ENCODE data around the gene TEP1. TPM values are rescaled to one million over a fixed set of nuclear protein-coding genes. Genes with fewer than 3 reads are reported as not detected.

TEP1 gene
- 14.9 TPM for total RNA-seq

GRCh38 chr14:20412876-20413743, at the start of gene TEP1:
Gene TEP1, minus strand, starts transcription at chr14:20413501. Its CDS starts 5,062 bp downstream, at chr14:20408439.

GRCh38 chr14:20461225-20462141, 48.2 kb upstream of the TEP1 start, which contains the start of gene PIP4P1:
Gene PIP4P1, minus strand, starts transcription at chr14:20461434. Its CDS starts 109 bp downstream, at chr14:20461325.

GRCh38 chr14:20454516-20455354, 41.4 kb upstream of the TEP1 start, which contains the start of the genes APEX1 and OSGEP:
Gene APEX1, plus strand, starts transcription at chr14:20455226. Its CDS starts 420 bp downstream, at chr14:20455646.
Gene OSGEP, minus strand, starts transcription at chr14:20454812. Its CDS starts 129 bp downstream, at chr14:20454683.

DNA sequence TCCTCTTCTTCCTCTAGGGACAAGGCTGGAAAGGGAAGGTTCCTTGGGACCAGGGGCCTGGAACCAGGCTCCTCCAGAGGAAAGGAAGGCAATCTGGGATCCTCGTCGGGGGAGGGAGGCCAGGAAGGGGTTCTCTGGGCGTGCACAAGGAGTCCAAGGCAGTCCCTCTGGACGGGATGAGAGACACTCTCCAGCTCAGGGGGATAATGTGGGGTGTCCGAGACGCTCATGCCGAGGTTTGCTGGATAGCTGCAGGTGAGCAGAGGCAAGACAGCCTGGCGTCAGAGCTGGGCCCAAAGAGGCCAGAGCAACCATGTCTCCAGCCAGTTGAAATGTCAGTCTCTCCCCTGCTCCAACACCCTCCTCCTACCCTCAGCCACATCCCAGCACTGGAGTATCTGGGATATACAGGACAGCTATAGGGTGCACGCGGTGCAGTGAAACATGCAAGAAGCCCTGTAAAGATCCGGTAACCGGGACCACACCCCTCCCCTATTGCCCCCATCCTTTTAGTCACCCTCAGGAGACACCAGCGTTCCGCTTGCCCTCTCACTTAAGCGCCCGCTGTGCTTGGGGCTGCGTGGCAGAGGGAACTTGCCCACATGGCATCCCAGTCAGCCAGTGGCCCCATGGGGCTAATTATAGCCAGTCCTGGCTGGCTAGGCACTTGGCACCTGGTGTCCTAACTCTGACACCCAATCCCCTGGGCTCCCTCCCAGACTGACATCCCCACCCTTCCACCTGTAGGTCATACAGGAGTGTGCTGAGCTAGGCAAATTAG, 22.5 kb upstream of the TEP1 start, which contains the start of gene KLHL33:
Gene KLHL33 (minus strand): TSS at position 585 of the 781 bp plus-strand sequence. CDS start 355 bp downstream, at position 230.

GRCh38 chr14:20343092-20343861, 70.0 kb downstream of the TEP1 start, which contains the start of gene PARP2:
Gene PARP2, plus strand, starts transcription at chr14:20343635. Its CDS starts 7 bp downstream, at chr14:20343642.

DNA sequence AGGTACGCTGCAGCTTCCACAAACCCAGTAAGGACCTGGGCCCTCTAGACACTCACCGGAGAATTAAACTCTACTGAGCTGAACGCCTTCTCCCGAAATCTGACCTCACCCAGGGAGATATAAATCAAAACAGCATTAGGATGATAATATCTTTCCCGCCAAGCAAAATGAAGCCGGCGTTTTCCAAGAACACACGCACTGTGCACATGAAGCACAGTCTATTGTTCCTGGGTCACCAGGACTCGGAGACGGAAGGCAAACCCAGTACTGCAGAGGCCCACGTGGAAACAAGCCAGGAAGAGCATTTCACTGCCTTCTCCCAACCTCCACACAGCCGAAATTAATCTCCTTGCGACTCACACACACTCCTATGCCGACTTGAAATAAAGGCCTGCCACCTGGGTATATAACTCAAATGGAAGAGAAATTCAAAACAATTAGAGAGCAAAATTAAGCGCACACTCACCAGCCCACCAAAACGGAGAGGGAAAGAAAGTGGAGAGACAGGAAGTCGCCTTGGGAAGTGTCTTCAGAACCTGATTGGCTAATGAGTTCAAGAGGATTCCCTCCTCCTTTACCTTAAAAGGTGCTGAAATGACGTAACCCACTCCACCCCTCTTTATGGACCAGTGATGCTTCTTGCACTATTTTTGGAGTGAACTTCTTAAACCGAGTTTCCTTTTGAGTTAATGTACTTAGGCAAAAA, 80.4 kb downstream of the TEP1 start, which contains the start of gene CCNB1IP1:
Gene CCNB1IP1 (minus strand): TSS at position 492 of the 706 bp plus-strand sequence. CDS start 16,756 bp downstream, outside the sequence.

Small RNAs within 50 kb of the gene (small RNA-seq; reads per million reads assigned to genes)
- not detected for gene RNA5SP382 (ENCODE audit: low replicate concordance)
- 0.30 reads per million, percentile 31 among the genes with 10 or more reads in this experiment for gene SNORA79B (ENCODE audit: low replicate concordance)
- 491 reads per million, percentile 99 among the genes with 10 or more reads in this experiment for gene SNORD126 (ENCODE audit: low replicate concordance)

Other genes with a start within 250 kb of the TEP1 start
- gene OR11G2, start 222.6 kb downstream of the TEP1 start, total RNA-seq, result not detected
- gene OR11H6, start 189.8 kb downstream of the TEP1 start, total RNA-seq, result not detected
- gene OR11H7, start 184.5 kb downstream of the TEP1 start, total RNA-seq, result not detected
- gene OR11H4, start 174.2 kb downstream of the TEP1 start, total RNA-seq, result not detected
- 20.5 TPM for gene TTC5, start 107.5 kb downstream of the TEP1 start, total RNA-seq
- gene CCNB1IP1, start 80.2 kb downstream of the TEP1 start, total RNA-seq, result 89.1 TPM
- gene PARP2, start 69.9 kb downstream of the TEP1 start, total RNA-seq, result 16.9 TPM
- 1.5 TPM for gene KLHL33, start 22.7 kb upstream of the TEP1 start, total RNA-seq
- gene OSGEP, start 41.3 kb upstream of the TEP1 start, total RNA-seq, result 48.1 TPM
- gene APEX1, start 41.7 kb upstream of the TEP1 start, total RNA-seq, result 76.1 TPM
- gene PIP4P1, start 47.9 kb upstream of the TEP1 start, total RNA-seq, result 26.3 TPM
- 71.3 TPM for gene PNP, start 55.9 kb upstream of the TEP1 start, total RNA-seq
- gene RNASE10, start 92.0 kb upstream of the TEP1 start, total RNA-seq, result not detected
- not detected for gene RNASE9, start 147.5 kb upstream of the TEP1 start, total RNA-seq
- gene RNASE11, start 174.5 kb upstream of the TEP1 start, total RNA-seq, result not detected
- not detected for gene RNASE12, start 177.9 kb upstream of the TEP1 start, total RNA-seq
- gene OR6S1, start 228.2 kb upstream of the TEP1 start, total RNA-seq, result not detected